ENCODE data around the gene DCX.

- TF ChIP-seq POLR2AphosphoS5 (IDR thresholded peaks at IDR 0.05; ENCODE audit: low read depth, low read length), result no peak
- TF ChIP-seq, protein P1, sequence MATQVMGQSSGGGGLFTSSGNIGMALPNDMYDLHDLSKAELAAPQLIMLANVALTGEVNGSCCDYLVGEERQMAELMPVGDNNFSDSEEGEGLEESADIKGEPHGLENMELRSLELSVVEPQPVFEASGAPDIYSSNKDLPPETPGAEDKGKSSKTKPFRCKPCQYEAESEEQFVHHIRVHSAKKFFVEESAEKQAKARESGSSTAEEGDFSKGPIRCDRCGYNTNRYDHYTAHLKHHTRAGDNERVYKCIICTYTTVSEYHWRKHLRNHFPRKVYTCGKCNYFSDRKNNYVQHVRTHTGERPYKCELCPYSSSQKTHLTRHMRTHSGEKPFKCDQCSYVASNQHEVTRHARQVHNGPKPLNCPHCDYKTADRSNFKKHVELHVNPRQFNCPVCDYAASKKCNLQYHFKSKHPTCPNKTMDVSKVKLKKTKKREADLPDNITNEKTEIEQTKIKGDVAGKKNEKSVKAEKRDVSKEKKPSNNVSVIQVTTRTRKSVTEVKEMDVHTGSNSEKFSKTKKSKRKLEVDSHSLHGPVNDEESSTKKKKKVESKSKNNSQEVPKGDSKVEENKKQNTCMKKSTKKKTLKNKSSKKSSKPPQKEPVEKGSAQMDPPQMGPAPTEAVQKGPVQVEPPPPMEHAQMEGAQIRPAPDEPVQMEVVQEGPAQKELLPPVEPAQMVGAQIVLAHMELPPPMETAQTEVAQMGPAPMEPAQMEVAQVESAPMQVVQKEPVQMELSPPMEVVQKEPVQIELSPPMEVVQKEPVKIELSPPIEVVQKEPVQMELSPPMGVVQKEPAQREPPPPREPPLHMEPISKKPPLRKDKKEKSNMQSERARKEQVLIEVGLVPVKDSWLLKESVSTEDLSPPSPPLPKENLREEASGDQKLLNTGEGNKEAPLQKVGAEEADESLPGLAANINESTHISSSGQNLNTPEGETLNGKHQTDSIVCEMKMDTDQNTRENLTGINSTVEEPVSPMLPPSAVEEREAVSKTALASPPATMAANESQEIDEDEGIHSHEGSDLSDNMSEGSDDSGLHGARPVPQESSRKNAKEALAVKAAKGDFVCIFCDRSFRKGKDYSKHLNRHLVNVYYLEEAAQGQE (IDR thresholded peaks at IDR 0.05; ENCODE audit: insufficient read depth in 1 of 2, low read depth in 2 of 2, low read length in 2 of 2), result no peak
These were observed 109.7 kb downstream of the DCX start for GRCh38 chrX:111302284-111302683.
